K562 (cell line): ENCODE results near the gene ZBTB18. TPM values are rescaled to one million over a fixed set of nuclear protein-coding genes. Genes with fewer than 3 reads are reported as not detected.

Experiments used
- ATAC-seq: fragments of 200-7000 bp; cut with Tn5 transposase; 3 replicates; pipeline ENCODE4 v1.9.1; 2020; ENCODE audit warnings: moderate library complexity
- BruUV-seq: library from RNA; stranded (reverse); fragments of 400-500 nt; replicated peaks from 2 replicates; lab custom pipeline; 2021; lab: Mats Ljungman, UMichigan
- CTCF ChIA-PET: fragments of 300-600 bp; formaldehyde crosslinking; extraction: SDS; loops from one replicate; lab custom pipeline; 2021; ENCODE audit warnings: low intra/inter-chr PET ratio; lab: Yijun Ruan, JAX
- POLR2A ChIA-PET: fragments of 300-600, 350-650 bp; sonication (Branson Sonifier 250); formaldehyde crosslinking; extraction: SDS; loops from one replicate; lab custom pipeline; 2021; ENCODE audit warnings: antibody characterized with exemption, inconsistent platforms; lab: Yijun Ruan, JAX
- DNase-seq, 4 experiments: peaks; one replicate each; pipeline versions ENCODE4 v3.0.0 to v3.0.0-alpha.2; 2011 to 2018; ENCODE audit warnings: low spot score in 3 of 4, mixed read lengths in 3 of 4; ENCODE audit errors: extremely low read depth in 1 of 4
- FAIRE-seq: peaks from 2 replicates; lab custom pipeline; 2011; peaks lifted over from hg19 to GRCh38; lab: Jason Lieb, UNC
- H2AFZ ChIP-seq: 2 replicates; pipeline ENCODE4 v1.6.0; 2011; ENCODE audit warnings: low read depth, low read length, control low read depth, inconsistent platforms
- H3K27ac ChIP-seq: fragments of 200-600 bp; 3 replicates; pipeline ENCODE4 v1.8.0; 2011; ENCODE audit warnings: low read depth, mild to moderate bottlenecking, control low read depth, inconsistent platforms, low read length, moderate library complexity, mixed read lengths; ENCODE audit errors: extremely low read depth
- H3K27me3 ChIP-seq, 2 experiments: fragments of 300-600 bp in 1 of 2; 2 replicates in 1 of 2; 3 replicates in 1 of 2; pipeline versions ENCODE4 v1.6.0 to v1.8.0; 2011; ENCODE audit warnings: inconsistent platforms in 2 of 2, low read length in 2 of 2, mild to moderate bottlenecking in 1 of 2, mixed read lengths in 1 of 2, moderate library complexity in 1 of 2; ENCODE audit not compliant: control insufficient read depth in 2 of 2, insufficient read depth in 2 of 2
- H3K36me3 ChIP-seq: fragments of 300-600 bp; 3 replicates; pipeline ENCODE4 v1.8.0; 2011; ENCODE audit warnings: mild to moderate bottlenecking, low read length, inconsistent platforms; ENCODE audit not compliant: control insufficient read depth, insufficient read depth
- H3K4me1 ChIP-seq, 2 experiments: fragments of 200-600 bp in 1 of 2; replicated peaks in 1 of 2; 2 replicates in 1 of 2; 3 replicates in 1 of 2; pipeline versions ENCODE4 v1.5.1 to v1.8.0; 2011; ENCODE audit warnings: inconsistent platforms in 2 of 2, low read length in 2 of 2, mild to moderate bottlenecking in 1 of 2, mixed read lengths in 1 of 2, moderate library complexity in 1 of 2; ENCODE audit not compliant: control insufficient read depth in 2 of 2, insufficient read depth in 2 of 2
- H3K4me2 ChIP-seq: 2 replicates; pipeline ENCODE4 v1.6.1; 2011; ENCODE audit warnings: low read length, control low read depth, inconsistent platforms, mixed read lengths; ENCODE audit not compliant: insufficient read depth
- H3K4me3 ChIP-seq: fragments of 200-600 bp; sonication (generic), shearing (Covaris generic); 2 replicates; pipeline ENCODE4 v1.5.1; 2016; ENCODE audit warnings: control low read depth, inconsistent platforms
- H3K79me2 ChIP-seq: fragments of 200-600 bp; 3 replicates; pipeline ENCODE4 v1.8.0; 2011; ENCODE audit warnings: low read length, inconsistent platforms; ENCODE audit not compliant: control insufficient read depth, insufficient read depth
- H3K9ac ChIP-seq, 2 experiments: 2 replicates each; pipeline versions ENCODE4 v1.6.0 to v1.6.1; 2011; ENCODE audit warnings: low read depth in 2 of 2, low read length in 2 of 2, control low read depth in 1 of 2, inconsistent platforms in 1 of 2, mild to moderate bottlenecking in 1 of 2, mixed read lengths in 1 of 2; ENCODE audit not compliant: insufficient read depth in 1 of 2
- H3K9me1 ChIP-seq: one replicate; pipeline ENCODE4 v1.6.0; 2011; ENCODE audit warnings: inconsistent platforms, mild to moderate bottlenecking, low read length, moderate library complexity; ENCODE audit not compliant: control insufficient read depth, insufficient read depth
- H3K9me3 ChIP-seq: replicated peaks from 2 replicates; pipeline ENCODE4 v1.5.1; 2011; ENCODE audit warnings: low read depth, low read length, inconsistent platforms; ENCODE audit not compliant: control insufficient read depth, insufficient read depth
- H4K20me1 ChIP-seq: replicated peaks from 2 replicates; pipeline ENCODE4 v1.6.1; 2011; ENCODE audit warnings: low read length, inconsistent platforms, mixed read lengths; ENCODE audit not compliant: control insufficient read depth, insufficient read depth
- ATF3 ChIP-seq, 2 experiments: fragments of 450-650 bp in 1 of 2; sonication (generic) in 1 of 2; formaldehyde crosslinking in 1 of 2; IDR thresholded peaks in 1 of 2; conservative IDR thresholded peaks in 1 of 2; 2 replicates each; pipeline versions ENCODE4 v1.6.1 to v1.8.1; 2016 to 2023; ENCODE audit warnings: mild to moderate bottlenecking in 2 of 2, moderate library complexity in 2 of 2, inconsistent platforms in 1 of 2, missing genetic modification reagents in 1 of 2
- DNMT1 ChIP-seq: fragments of 450-650 bp; IDR thresholded peaks from 2 replicates; pipeline ENCODE4 v1.6.1; 2016; ENCODE audit warnings: antibody characterized with exemption, mild to moderate bottlenecking
- FOS ChIP-seq: IDR thresholded peaks from 3 replicates; pipeline ENCODE4 v1.6.1; 2011; ENCODE audit not compliant: insufficient read length; ENCODE audit errors: extremely low read depth
- GTF2F1 ChIP-seq: IDR thresholded peaks from 2 replicates; pipeline ENCODE4 v1.6.1; 2011; ENCODE audit warnings: low read depth, low read length, improper control_type of control experiment
- LCOR ChIP-seq: sonication (generic); formaldehyde crosslinking; IDR thresholded peaks from 2 replicates; pipeline ENCODE4 v1.8.0; 2022; ENCODE audit warnings: mild to moderate bottlenecking, missing genetic modification reagents
- MYNN ChIP-seq, 2 experiments: sonication (generic); formaldehyde crosslinking in 1 of 2; IDR thresholded peaks; 2 replicates each; pipeline versions ENCODE4 v1.5.0 to v1.6.1; 2016 to 2020; ENCODE audit warnings: antibody characterized with exemption in 1 of 2, missing genetic modification reagents in 1 of 2
- NFIC ChIP-seq: fragments of 450-650 bp; IDR thresholded peaks from 2 replicates; pipeline ENCODE4 v1.6.1; 2017; ENCODE audit warnings: mild to moderate bottlenecking, inconsistent platforms
- RB1 ChIP-seq: fragments of 450-650 bp; IDR thresholded peaks from 2 replicates; pipeline ENCODE4 v1.6.1; 2017; ENCODE audit warnings: low read depth, mild to moderate bottlenecking
- RBM14 ChIP-seq: fragments of 200-400 bp; formaldehyde crosslinking; IDR thresholded peaks from 2 replicates; pipeline ENCODE4 v1.6.1; 2018; ENCODE audit warnings: low read depth, mild to moderate bottlenecking, low read length, moderate library complexity, borderline replicate concordance; ENCODE audit not compliant: insufficient read depth
- RBM22 ChIP-seq: fragments of 200-400 bp; formaldehyde crosslinking; IDR thresholded peaks from 2 replicates; pipeline ENCODE4 v1.6.1; 2018; ENCODE audit warnings: low read length, low read depth; ENCODE audit not compliant: poor library complexity, severe bottlenecking
- SIRT6 ChIP-seq: IDR thresholded peaks from one replicate; pipeline ENCODE4 v1.6.1; 2012; ENCODE audit warnings: low read depth, mild to moderate bottlenecking, control low read depth, inconsistent platforms, low read length, moderate library complexity
- SREBF1 ChIP-seq: fragments of 150-350 bp; IDR thresholded peaks from 2 replicates; pipeline ENCODE4 v1.6.1; 2014; ENCODE audit warnings: antibody characterized with exemption, low read depth, low read length, borderline replicate concordance
- STAG1 ChIP-seq: sonication (generic); formaldehyde crosslinking; IDR thresholded peaks from 2 replicates; pipeline ENCODE4 v1.5.0; 2020; ENCODE audit warnings: missing genetic modification reagents, borderline replicate concordance
- TFAP4 ChIP-seq: sonication (generic); formaldehyde crosslinking; IDR thresholded peaks from 2 replicates; pipeline ENCODE4 v1.8.0; 2022; ENCODE audit warnings: missing genetic modification reagents, mild to moderate bottlenecking, moderate library complexity, borderline replicate concordance
- ZNF592 ChIP-seq: fragments of 450-650 bp; IDR thresholded peaks from 2 replicates; pipeline ENCODE4 v1.6.1; 2017; ENCODE audit warnings: antibody characterized with exemption, mild to moderate bottlenecking
- WGBS: fragments of 100-300 bp; shearing (Covaris generic); methylation state at CpG from one replicate; pipeline ENCODE4 v1.1.6; 2016; ENCODE audit warnings: low coverage, mixed read lengths; ENCODE audit not compliant: insufficient coverage; ENCODE audit errors: missing lambda C conversion rate; 5-methylcytosine and 5-hydroxymethylcytosine counted together
- in situ Hi-C: fragments of 300-500 bp; cut with MboI; formaldehyde crosslinking; loops from 4 replicates; pipeline ENCODE4 v1.15.0; 2018; ENCODE audit warnings: inconsistent platforms, mixed read lengths
- intact Hi-C: fragments of 100-400 bp; cut with micrococcal nuclease; formaldehyde crosslinking; loops from 2 replicates; pipeline ENCODE4 v1.14.2; 2022
- polyA plus RNA-seq, 8 experiments: library from polyadenylated mRNA; depleted of rRNA in 4 of 8; stranded (reverse) in 5 of 8; unstranded in 3 of 8; fragments of >200 nt; fragmentation: Nextera tagmentation in 2 of 8; fragmentation: Illumina TruSeq in 1 of 8; extraction: Ambion mirVana in 2 of 8; extraction: Trizol in 1 of 8; gene quantifications; 2 replicates each; pipeline versions ENCODE4 v1.2.1 to v1.2.3, GENCODE V29; 2011 to 2014; ENCODE audit warnings: inconsistent platforms in 1 of 8, missing spikeins in 1 of 8
- total RNA-seq, 7 experiments: library from RNA; depleted of rRNA in 6 of 7; stranded (reverse); fragments of >200 nt in 6 of 7; fragmentation: Illumina TruSeq in 2 of 7; extraction: Trizol in 2 of 7; gene quantifications; 2 replicates each; pipeline versions ENCODE4 v1.2.1 to v1.2.3, GENCODE V29; 2011 to 2021; ENCODE audit warnings: low replicate concordance in 1 of 7

The ZBTB18 gene
- total and polyA plus RNA-seq, 9 of the 15 experiments (the other 6 are each of a cell fraction or from before 2014, with no cell fraction given) = 0.13 to 2.6 (median 1.6) TPM

GRCh38 chr1:244047621-244048255 lies 3.3 kb upstream of the ZBTB18 start:
- ATAC-seq = peak; percentile 59
- POLR2A ChIA-PET = interaction anchor here (0.6 to 1.6 kb wide), 5 partner anchors 9 to 1880 kb away, joined by 3 to 5 read pairs (median 3); no protein-coding TSS in a partner anchor
- intact Hi-C loops = no loop called here
- Histone ChIP-seq H3K4me2 (peak overlapping the region; percentile 89), H3K9ac (peak overlapping the region; percentile 69 to 93), H4K20me1 (peaks cover 15% of the 10 kb centered on the region; the same call in 1 of the 2 replicates), H3K36me3 (no peaks in the 10 kb centered on the region), H3K27me3 (peaks cover 15 to 19% of the 10 kb centered on the region in 2 experiments), H2AFZ (peak overlapping the region; percentile 94), H3K4me3 (peak overlapping the region; percentile 74), H3K27ac (peak overlapping the region; percentile 76), H3K9me3 (no peaks in the 10 kb centered on the region), H3K9me1 (no peaks in the 10 kb centered on the region), H3K79me2 (no peaks in the 10 kb centered on the region), H3K4me1 (peaks cover 13% of the 10 kb centered on the region in 2 experiments)
- TSS peak; percentile 77 for BruUV-seq
- peak in 3 of 4 experiments; percentile 55 to 64 (median 58) for DNase-seq
- in situ Hi-C loops = no loop called here
- CTCF ChIA-PET = interaction anchor here (0.6 kb wide), 1 partner anchor 207 kb away, joined by 3 read pairs; no protein-coding TSS in a partner anchor
- FAIRE-seq = peak; percentile 65
- WGBS = 0% methylated on average over 46 of the region's 54 CpGs
- TF ChIP-seq RB1 (peak; percentile 44; the same call in 1 of the 2 replicates), TFAP4 (CRISPR knock-in tag) (peak; percentile 95), SREBF1 (no peak), RBM14 (no peak), DNMT1 (no peak), STAG1 (CRISPR knock-in tag) (no peak), FOS (no peak), GTF2F1 (no peak), RBM22 (no peak), ZNF592 (no peak; the same call in 1 of the 2 replicates), NFIC (peak; percentile 33; the same call in 1 of the 2 replicates), ATF3 (IDR thresholded peaks at IDR 0.05) (peak; percentile 93), ATF3 (CRISPR knock-in tag; conservative IDR thresholded peaks at IDR 0.05) (0 out of 2 replicates have a peak, but pooled peaks have one; percentile 59), LCOR (CRISPR knock-in tag) (peak; percentile 41; the same call in 1 of the 2 replicates), SIRT6 (no peak), MYNN (IDR thresholded peaks at IDR 0.05) (peak; percentile 33; the same call in 1 of the 2 replicates), MYNN (CRISPR knock-in tag; IDR thresholded peaks at IDR 0.05) (no peak)
